MM.1S (cell line): ENCODE data around the gene CNOT6.

Experiments
- EZH2 ChIP-seq: fragments of 300-600 bp; sonication (generic); optimal IDR thresholded peaks from 2 replicates; pipeline ENCODE3; 2017; ENCODE audit warnings: low read depth, mild to moderate bottlenecking, antibody characterized with exemption, low read length, mixed read lengths
- TF ChIP-seq, protein P1 (sequence below): fragments of 300-600 bp; sonication (generic); IDR thresholded peaks from 2 replicates; pipeline ENCODE4 v1.5.1; 2016; ENCODE audit warnings: antibody characterized with exemption, low read length, mixed read lengths

DNA sequence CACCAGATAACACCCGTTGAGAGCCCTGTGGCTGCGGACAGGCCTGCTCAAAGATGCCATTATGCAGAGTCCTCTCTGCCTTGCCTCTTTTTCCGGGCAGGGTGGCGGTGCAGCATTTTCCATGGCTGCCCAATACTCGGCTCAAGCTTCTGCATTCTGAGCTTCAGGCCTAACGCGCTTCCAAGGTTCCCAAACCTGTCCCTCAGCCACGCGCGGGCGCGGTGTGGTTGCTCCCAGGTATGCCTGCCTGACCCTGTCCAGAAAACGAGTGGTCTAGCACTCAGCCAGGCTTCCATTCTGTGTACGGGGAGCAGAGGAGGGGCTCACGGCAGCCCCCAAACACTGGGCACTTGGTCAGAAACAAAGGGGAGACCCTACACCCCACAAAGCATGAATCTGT is 27.9 kb upstream of the CNOT6 start:
- TF ChIP-seq, protein P1, sequence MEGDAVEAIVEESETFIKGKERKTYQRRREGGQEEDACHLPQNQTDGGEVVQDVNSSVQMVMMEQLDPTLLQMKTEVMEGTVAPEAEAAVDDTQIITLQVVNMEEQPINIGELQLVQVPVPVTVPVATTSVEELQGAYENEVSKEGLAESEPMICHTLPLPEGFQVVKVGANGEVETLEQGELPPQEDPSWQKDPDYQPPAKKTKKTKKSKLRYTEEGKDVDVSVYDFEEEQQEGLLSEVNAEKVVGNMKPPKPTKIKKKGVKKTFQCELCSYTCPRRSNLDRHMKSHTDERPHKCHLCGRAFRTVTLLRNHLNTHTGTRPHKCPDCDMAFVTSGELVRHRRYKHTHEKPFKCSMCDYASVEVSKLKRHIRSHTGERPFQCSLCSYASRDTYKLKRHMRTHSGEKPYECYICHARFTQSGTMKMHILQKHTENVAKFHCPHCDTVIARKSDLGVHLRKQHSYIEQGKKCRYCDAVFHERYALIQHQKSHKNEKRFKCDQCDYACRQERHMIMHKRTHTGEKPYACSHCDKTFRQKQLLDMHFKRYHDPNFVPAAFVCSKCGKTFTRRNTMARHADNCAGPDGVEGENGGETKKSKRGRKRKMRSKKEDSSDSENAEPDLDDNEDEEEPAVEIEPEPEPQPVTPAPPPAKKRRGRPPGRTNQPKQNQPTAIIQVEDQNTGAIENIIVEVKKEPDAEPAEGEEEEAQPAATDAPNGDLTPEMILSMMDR: no peak
- no peak for TF ChIP-seq EZH2
